ENCODE results near the gene DNM3. TPM values are rescaled to one million over a fixed set of nuclear protein-coding genes. Genes with fewer than 3 reads are reported as not detected.

DNM3 gene
- total and polyA plus RNA-seq, 2 experiments from 2014 or later, result 5.2 to 12.2 TPM

DNA sequence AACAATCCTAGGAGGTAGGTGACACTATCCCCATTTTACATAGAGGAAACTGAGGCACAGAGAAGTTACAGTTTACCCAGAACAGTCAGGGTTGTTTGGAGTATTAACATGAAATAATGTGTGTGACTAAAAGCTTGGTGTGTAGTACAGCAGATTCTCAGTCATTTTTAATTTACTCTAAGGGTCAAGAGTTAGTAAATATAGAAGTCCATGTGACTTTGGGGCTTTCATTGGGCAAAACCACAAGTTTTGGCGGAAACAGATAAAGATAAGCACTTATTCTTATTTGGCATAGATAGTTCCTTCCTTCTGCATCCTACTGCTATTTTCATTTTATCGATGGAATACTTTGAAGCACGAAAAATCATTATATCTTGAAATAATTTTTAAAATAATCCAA, 128.5 kb downstream of the DNM3 start:
- no peaks in the 10 kb centered on the region for H3K27me3 ChIP-seq (ENCODE audit: insufficient read depth)
- TF ChIP-seq, protein P1, sequence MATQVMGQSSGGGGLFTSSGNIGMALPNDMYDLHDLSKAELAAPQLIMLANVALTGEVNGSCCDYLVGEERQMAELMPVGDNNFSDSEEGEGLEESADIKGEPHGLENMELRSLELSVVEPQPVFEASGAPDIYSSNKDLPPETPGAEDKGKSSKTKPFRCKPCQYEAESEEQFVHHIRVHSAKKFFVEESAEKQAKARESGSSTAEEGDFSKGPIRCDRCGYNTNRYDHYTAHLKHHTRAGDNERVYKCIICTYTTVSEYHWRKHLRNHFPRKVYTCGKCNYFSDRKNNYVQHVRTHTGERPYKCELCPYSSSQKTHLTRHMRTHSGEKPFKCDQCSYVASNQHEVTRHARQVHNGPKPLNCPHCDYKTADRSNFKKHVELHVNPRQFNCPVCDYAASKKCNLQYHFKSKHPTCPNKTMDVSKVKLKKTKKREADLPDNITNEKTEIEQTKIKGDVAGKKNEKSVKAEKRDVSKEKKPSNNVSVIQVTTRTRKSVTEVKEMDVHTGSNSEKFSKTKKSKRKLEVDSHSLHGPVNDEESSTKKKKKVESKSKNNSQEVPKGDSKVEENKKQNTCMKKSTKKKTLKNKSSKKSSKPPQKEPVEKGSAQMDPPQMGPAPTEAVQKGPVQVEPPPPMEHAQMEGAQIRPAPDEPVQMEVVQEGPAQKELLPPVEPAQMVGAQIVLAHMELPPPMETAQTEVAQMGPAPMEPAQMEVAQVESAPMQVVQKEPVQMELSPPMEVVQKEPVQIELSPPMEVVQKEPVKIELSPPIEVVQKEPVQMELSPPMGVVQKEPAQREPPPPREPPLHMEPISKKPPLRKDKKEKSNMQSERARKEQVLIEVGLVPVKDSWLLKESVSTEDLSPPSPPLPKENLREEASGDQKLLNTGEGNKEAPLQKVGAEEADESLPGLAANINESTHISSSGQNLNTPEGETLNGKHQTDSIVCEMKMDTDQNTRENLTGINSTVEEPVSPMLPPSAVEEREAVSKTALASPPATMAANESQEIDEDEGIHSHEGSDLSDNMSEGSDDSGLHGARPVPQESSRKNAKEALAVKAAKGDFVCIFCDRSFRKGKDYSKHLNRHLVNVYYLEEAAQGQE (IDR thresholded peaks at IDR 0.05; ENCODE audit: unreplicated experiment), result no peak
- no peak for TF ChIP-seq ZNF114 (CRISPR knock-in tag; IDR thresholded peaks at IDR 0.05)
- TF ChIP-seq EZH2 (IDR thresholded peaks at IDR 0.05; ENCODE audit: low read depth, unreplicated experiment), result no peak
- TF ChIP-seq, protein P2, sequence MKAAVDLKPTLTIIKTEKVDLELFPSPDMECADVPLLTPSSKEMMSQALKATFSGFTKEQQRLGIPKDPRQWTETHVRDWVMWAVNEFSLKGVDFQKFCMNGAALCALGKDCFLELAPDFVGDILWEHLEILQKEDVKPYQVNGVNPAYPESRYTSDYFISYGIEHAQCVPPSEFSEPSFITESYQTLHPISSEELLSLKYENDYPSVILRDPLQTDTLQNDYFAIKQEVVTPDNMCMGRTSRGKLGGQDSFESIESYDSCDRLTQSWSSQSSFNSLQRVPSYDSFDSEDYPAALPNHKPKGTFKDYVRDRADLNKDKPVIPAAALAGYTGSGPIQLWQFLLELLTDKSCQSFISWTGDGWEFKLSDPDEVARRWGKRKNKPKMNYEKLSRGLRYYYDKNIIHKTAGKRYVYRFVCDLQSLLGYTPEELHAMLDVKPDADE (IDR thresholded peaks at IDR 0.05), result no peak
- TF ChIP-seq ZNF331 (CRISPR knock-in tag; IDR thresholded peaks at IDR 0.05; ENCODE audit: low read depth), result no peak
- TF ChIP-seq, protein P3, sequence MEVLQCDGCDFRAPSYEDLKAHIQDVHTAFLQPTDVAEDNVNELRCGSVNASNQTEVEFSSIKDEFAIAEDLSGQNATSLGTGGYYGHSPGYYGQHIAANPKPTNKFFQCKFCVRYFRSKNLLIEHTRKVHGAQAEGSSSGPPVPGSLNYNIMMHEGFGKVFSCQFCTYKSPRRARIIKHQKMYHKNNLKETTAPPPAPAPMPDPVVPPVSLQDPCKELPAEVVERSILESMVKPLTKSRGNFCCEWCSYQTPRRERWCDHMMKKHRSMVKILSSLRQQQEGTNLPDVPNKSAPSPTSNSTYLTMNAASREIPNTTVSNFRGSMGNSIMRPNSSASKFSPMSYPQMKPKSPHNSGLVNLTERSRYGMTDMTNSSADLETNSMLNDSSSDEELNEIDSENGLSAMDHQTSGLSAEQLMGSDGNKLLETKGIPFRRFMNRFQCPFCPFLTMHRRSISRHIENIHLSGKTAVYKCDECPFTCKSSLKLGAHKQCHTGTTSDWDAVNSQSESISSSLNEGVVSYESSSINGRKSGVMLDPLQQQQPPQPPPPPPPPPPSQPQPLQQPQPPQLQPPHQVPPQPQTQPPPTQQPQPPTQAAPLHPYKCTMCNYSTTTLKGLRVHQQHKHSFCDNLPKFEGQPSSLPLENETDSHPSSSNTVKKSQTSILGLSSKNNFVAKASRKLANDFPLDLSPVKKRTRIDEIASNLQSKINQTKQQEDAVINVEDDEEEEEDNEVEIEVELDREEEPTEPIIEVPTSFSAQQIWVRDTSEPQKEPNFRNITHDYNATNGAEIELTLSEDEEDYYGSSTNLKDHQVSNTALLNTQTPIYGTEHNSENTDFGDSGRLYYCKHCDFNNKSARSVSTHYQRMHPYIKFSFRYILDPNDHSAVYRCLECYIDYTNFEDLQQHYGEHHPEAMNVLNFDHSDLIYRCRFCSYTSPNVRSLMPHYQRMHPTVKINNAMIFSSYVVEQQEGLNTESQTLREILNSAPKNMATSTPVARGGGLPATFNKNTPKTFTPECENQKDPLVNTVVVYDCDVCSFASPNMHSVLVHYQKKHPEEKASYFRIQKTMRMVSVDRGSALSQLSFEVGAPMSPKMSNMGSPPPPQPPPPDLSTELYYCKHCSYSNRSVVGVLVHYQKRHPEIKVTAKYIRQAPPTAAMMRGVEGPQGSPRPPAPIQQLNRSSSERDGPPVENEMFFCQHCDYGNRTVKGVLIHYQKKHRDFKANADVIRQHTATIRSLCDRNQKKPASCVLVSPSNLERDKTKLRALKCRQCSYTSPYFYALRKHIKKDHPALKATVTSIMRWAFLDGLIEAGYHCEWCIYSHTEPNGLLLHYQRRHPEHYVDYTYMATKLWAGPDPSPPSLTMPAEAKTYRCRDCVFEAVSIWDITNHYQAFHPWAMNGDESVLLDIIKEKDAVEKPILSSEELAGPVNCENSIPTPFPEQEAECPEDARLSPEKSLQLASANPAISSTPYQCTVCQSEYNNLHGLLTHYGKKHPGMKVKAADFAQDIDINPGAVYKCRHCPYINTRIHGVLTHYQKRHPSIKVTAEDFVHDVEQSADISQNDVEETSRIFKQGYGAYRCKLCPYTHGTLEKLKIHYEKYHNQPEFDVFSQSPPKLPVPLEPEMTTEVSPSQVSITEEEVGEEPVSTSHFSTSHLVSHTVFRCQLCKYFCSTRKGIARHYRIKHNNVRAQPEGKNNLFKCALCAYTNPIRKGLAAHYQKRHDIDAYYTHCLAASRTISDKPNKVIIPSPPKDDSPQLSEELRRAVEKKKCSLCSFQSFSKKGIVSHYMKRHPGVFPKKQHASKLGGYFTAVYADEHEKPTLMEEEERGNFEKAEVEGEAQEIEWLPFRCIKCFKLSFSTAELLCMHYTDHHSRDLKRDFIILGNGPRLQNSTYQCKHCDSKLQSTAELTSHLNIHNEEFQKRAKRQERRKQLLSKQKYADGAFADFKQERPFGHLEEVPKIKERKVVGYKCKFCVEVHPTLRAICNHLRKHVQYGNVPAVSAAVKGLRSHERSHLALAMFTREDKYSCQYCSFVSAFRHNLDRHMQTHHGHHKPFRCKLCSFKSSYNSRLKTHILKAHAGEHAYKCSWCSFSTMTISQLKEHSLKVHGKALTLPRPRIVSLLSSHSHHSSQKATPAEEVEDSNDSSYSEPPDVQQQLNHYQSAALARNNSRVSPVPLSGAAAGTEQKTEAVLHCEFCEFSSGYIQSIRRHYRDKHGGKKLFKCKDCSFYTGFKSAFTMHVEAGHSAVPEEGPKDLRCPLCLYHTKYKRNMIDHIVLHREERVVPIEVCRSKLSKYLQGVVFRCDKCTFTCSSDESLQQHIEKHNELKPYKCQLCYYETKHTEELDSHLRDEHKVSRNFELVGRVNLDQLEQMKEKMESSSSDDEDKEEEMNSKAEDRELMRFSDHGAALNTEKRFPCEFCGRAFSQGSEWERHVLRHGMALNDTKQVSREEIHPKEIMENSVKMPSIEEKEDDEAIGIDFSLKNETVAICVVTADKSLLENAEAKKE (CRISPR knock-in tag; IDR thresholded peaks at IDR 0.05), result no peak
- TF ChIP-seq STAT1 (IDR thresholded peaks at IDR 0.05; ENCODE audit: unreplicated experiment), result no peak
- no peak for TF ChIP-seq JUNB (IDR thresholded peaks at IDR 0.05; ENCODE audit: unreplicated experiment)
- TF ChIP-seq EZH2phosphoT487 (IDR thresholded peaks at IDR 0.05; ENCODE audit: unreplicated experiment), result no peak
- TF ChIP-seq, protein P4, sequence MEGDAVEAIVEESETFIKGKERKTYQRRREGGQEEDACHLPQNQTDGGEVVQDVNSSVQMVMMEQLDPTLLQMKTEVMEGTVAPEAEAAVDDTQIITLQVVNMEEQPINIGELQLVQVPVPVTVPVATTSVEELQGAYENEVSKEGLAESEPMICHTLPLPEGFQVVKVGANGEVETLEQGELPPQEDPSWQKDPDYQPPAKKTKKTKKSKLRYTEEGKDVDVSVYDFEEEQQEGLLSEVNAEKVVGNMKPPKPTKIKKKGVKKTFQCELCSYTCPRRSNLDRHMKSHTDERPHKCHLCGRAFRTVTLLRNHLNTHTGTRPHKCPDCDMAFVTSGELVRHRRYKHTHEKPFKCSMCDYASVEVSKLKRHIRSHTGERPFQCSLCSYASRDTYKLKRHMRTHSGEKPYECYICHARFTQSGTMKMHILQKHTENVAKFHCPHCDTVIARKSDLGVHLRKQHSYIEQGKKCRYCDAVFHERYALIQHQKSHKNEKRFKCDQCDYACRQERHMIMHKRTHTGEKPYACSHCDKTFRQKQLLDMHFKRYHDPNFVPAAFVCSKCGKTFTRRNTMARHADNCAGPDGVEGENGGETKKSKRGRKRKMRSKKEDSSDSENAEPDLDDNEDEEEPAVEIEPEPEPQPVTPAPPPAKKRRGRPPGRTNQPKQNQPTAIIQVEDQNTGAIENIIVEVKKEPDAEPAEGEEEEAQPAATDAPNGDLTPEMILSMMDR (conservative IDR thresholded peaks at IDR 0.05; ENCODE audit: low read depth in 2 of 2), result no peak
- no peak for TF ChIP-seq CREB1 (CRISPR knock-in tag; IDR thresholded peaks at IDR 0.05; ENCODE audit: low read depth)
- no peak for TF ChIP-seq POLR2AphosphoS5 (IDR thresholded peaks at IDR 0.05; ENCODE audit: low read depth)
- TF ChIP-seq NANOG (IDR thresholded peaks at IDR 0.05; ENCODE audit: borderline replicate concordance), result no peak
- no peak for ATAC-seq
- DNase-seq (ENCODE audit: low spot score), result no peak
- no peaks in the 10 kb centered on the region for H4K20me1 ChIP-seq (replicated peaks; ENCODE audit: insufficient read depth)
- Mint-ChIP-seq H3K27ac (no peak overlapping the region), H3K9me3 (peaks cover 2% of the 10 kb centered on the region; the same call in 2 of the 3 replicates), H3K36me3 (ENCODE audit: low read depth) (peaks cover 7% of the 10 kb centered on the region; the same call in 2 of the 3 replicates), H3K4me1 (peaks cover 40% of the 10 kb centered on the region), H3K4me3 (no peak overlapping the region), H3K27me3 (ENCODE audit: insufficient read depth, low read depth, poor library complexity) (peaks cover 1% of the 10 kb centered on the region)
- H3K9me2 ChIP-seq (ENCODE audit: insufficient read depth), result peaks cover 8% of the 10 kb centered on the region; the same call in 1 of the 2 replicates
- no peaks in the 10 kb centered on the region for H3F3A ChIP-seq (replicated peaks; ENCODE audit: low read depth)
- no peak overlapping the region for H2AFZ ChIP-seq
- no peak overlapping the region for H3K4me3 ChIP-seq
- no peaks in the 10 kb centered on the region for H3K79me2 ChIP-seq (replicated peaks; ENCODE audit: insufficient read depth)
- no peak overlapping the region for H3K27ac ChIP-seq (ENCODE audit: low read depth)
- peaks cover 40% of the 10 kb centered on the region for H3K4me1 ChIP-seq (ENCODE audit: insufficient read depth)
- H3K36me3 ChIP-seq (ENCODE audit: insufficient read depth), result no peaks in the 10 kb centered on the region
- H3K4me2 ChIP-seq, result no peak overlapping the region
